ENCODE measurements around the gene MPRIP.

MPRIP gene

DNA sequence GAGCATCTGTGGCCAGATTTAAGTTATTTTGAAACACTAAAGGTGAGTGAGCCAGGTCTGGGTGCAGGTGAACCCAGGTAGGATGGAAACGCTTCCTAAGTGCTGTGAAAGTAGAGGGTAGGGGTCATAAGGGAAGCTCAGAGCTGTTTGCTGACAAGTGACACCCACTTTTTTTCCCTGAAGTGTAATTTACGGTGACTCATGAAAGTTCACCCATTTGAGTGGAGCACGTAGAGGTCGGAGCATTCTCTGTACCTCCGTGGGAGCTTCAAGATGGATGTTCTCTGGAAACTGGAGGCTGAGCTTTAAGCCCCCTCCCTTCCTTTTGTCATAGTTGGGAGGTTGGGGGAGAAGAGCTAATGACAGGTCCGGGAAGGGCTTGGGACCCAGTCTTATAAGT lies 44.3 kb downstream of the MPRIP start:
- DNase-seq (ENCODE audit: low read depth) = no peak

GRCh38 chr17:17087424-17088015 lies 45.3 kb downstream of the MPRIP start:
- no peak for DNase-seq (ENCODE audit: low read depth)

DNA sequence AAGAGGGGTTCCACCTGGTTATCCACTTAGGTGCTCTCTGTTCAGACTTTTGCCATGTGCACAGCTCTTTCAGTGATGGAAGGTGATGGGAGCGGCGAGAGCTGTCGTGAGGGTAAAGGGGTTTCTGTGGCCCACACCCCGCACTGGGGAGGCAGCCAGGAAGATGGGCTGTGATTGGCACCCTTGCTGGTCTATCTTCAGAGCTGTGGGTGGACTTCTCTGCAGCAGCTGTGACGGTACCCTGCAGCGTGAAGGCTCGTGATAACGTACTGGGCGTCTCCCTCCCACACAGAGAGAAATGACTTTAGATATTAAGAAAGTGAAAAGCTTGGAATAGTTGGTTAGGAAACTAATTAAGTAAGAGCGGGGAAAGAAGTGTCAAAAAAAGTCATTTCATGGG lies 45.8 kb downstream of the MPRIP start:
- no peak for DNase-seq (ENCODE audit: low read depth)

DNA sequence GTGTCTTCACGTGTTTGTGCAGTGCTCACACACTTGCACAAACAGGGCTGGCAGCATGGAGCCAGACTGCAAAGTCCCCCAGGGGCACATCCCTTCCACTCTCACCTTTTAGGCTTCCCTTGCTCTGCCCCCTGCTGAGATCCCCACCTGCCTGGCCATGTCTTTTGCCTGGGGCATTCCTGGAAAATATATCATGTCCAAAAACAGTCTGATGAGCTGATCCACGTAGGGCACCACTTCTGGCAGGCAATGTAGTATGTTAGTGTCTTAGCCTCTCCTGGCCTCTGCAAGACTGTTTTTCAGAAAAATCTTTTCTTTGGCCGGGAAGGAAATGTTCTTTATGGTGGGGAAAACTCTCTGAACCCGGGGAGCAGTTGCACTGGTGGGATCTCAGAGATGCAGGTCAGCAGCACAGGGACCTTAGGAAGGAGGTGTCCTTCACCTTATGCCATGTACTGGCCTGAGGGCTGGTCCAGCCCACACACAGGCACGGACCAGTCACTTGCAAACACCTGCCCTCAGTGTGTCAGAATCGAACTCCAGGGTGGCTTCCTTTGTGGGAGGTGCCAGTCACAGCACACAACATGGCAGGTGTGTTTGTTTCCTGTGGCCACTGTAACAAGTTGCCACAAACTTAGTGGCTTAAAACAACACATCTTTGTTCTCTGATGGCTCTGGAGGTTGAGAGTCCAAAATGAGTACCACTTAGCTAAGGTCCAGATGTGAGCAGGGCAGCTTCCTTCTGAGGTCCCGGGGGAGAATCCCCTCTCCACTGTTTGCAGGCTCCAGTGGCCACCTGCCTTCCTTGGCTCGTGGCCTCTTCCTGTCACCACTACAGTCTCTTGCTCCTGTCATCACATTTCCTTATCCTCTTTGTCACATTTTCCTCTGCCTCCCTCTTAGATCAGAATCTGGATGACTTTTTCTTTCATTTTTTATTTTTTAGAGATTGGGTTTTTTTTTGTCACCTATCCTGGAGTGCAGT lies 46.6 kb downstream of the MPRIP start:
- DNase-seq (ENCODE audit: low read depth) = no peak

GRCh38 chr17:17089796-17090641 lies 47.8 kb downstream of the MPRIP start:
- DNase-seq (ENCODE audit: low read depth) = no peak

DNA sequence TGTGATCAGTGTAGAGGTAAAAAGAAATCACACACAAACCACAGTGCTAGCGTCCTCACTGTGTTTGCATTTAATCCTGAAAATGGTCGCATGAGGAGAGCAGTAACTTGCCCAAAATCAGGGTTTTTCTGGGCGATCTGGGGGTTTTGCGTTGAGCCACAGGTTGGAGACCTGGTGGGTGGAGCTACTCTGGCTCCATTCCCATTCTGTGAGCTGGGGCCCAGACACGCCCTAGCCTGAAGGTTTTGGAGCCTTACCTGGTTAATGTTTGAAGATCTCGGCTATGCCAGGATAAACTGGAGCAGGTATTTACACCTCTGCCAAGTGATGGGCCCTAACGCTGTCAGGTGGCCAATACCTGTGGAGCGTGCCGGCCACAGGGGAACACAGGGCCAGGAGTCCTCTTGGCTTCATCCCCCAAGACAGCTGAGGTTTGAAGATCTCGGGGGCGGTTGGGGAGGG lies 48.4 kb downstream of the MPRIP start:
- DNase-seq (ENCODE audit: low read depth) = no peak

DNA sequence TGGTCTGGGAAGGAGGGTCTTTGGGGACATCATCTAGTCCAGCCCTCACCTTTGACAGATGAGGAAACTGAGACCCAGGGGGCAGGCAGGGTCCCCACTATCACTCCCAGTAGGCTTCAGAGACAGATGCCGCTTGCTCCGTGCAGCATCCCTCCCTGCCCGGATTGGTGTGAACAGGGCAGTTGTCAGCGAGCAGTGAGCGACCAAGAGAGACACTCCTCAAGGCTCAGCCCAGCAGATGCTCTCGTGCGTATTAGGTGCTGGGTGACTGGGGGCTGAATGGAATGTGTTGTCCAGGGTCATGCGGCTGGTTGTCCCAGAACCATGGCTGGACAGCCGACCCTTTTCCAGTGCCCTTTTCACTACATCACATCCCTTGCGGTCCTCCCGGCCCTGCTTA lies 49.0 kb downstream of the MPRIP start:
- DNase-seq (ENCODE audit: low read depth) = no peak

- DNase-seq (ENCODE audit: low read depth) = no peak
Observed at GRCh38 chr17:17091856-17092756, 49.8 kb downstream of the MPRIP start.

DNA sequence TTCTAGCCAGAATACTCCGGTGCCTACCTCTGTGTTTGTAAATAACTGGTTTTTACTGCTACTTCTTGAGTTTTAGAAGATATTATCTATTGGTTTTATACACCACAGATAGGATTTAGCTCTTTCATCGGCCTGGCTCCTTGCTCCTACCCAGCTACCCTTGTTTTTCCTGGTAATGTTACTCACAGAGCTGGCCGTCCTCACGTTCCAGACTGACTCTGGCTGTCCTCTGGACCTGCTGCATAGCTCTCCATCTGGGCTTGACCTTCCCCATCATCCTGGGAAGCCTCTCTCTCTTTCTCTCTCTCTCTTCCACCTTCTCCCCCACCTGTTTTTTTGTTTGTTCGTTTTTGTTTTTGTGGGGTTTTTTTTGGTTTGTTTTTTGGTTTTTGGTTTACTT lies 51.5 kb downstream of the MPRIP start:
- no peak for DNase-seq (ENCODE audit: low read depth)

DNA sequence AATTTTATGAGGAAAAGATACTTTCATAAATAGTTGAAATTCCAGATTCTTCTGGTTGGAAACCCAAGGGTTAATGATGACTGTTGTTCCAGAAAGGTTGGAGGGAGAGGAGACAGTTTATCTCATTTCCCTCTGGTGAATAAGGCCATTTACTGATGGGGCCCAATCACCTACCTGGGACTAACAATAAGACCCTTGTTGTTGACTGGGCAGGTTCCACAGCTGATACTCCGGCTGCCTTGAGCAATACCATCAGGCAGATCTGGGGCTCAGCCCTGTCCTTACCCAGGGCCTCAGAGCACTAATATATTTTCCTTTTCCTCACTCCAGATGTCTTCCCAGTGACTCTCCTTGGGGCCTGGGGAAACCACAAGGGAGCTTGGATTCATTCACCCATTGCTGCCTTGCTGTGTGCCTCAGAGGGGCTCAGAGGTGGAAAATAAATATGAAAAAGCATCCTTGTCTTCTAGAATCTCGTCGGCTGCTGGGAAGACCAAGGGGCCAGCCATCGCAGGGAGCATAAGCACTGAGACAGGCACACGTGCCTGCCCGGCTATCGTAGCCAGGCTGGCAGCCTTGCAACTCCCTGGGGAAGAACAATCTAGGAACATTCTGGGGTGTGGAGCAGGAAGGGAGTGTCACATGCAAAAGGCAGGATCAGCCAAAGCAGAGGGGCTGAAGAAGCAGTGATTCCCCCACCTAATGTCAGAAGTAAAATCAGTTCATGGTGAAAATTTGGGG lies 54.4 kb downstream of the MPRIP start:
- no peak for DNase-seq (ENCODE audit: low read depth)

DNA sequence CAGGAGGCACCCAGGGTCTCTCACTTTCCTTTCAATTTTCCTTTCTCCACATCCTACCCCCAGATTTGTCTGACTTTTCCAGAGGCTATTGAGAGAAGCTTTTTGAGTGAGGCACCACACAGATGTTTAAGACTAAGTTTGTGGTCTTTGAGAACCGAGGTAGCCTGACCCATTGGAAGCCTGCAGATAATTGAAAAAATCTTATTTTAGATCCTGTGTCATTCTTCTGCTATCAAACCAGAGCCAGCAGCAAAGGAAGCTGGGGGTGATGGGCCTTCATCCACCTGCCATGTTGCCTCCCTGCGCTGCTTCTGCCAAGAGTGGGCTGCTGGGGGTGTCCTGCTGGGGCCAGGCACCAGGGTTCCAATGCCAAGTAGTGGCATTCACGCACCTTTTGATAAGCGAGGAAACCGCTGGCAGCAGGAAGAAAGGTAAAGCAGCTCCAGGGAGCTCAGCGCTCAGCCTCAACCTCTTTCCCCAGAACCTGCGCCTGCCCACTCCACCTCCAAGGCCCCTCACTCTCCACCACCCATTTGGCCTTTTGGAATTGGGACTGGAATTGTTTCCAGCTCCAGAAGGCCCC lies 55.6 kb downstream of the MPRIP start:
- DNase-seq (ENCODE audit: low read depth) = no peak

DNA sequence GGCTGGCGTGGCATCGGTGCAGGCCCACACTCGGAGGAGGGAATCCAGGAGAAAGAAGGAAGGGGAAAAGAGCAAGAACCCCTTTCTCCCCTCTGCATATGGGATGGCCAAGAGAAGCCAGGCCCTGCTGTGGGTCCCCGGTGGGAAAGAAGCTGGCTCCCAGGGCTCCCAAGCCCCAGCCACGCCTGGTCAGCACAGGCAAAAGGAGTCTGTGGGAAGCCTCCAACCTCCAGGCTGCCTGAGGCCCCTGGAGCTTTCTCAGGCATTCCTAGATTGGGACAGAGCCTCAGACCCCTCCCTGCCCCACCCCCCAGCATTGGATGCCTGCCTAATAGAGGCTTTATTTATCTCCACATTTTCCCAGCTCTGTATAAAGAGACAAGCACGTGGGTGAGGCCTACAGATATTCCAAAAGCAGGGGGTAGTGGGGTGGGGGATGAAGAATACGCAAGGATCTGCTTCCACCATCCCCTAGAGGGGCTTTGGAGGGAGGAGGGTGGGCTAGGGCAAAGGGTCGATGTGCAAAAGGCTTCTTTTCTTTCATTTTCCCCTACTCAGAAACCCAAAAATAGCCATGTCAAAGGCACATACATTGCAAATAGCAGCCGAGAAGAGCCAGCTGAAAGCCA lies 56.4 kb downstream of the MPRIP start:
- DNase-seq (ENCODE audit: low read depth) = no peak

DNA sequence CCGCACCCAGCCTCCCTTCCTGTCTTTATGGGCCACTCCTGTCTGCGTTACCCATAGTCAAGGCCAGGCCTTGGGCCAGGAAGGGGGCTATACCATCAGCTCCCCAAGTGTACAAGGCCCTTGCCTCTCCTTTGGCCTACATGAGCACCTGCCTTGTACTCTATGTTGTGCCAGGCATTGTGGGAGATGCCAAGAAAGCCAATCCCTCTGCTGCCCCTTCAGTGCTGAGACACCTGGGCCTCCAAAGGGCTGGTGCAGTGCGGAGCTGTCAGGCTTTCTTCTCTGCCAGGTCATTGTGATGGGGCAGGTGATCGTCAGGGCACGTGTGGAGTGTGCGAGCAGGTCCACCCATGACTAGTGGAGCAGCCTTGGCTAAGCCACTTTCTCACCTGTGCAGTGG lies 59.9 kb downstream of the MPRIP start:
- no peak for DNase-seq (ENCODE audit: low read depth)

GRCh38 chr17:17103160-17103559 lies 60.9 kb downstream of the MPRIP start:
- no peak for DNase-seq (ENCODE audit: low read depth)

DNA sequence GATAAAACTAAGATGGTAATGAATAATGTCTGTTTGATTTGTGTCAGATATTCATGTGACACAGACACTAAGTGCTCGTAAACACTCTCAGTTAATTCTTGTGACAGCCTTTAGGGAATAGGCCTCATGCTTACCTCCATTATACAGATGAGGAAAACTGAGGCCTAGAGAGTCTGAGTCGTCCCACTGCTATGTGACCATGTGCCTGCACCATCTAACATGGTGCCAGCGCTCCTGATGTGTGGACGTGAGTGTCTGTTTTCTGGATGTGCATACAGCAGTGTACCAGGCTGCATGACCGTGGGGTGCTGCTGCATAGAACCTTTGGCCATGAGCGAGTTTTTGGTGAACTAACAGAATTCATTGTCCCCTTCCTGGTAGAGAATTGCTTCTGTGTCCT lies 61.8 kb downstream of the MPRIP start:
- DNase-seq (ENCODE audit: low read depth) = no peak

DNA sequence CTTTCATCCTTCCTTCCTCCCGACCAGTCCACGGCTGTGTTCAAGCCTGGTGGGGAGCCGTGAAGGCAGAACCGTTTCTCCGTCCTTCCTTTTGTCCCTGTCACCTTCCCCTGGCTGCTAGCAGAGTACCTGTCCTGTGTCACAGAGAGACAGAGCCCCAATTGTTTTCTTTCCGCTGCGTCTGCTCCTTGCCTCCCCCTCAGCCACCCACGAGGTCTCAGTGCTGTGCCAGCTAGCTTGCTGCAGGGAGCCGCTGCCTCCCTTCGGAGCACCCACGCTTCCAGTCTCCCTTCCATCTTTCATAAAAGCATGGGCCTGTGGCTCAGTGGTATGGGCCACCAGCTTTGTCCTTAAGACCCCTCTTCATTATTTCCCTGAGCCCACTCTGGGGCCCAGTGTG lies 62.2 kb downstream of the MPRIP start:
- DNase-seq (ENCODE audit: low read depth) = no peak

DNA sequence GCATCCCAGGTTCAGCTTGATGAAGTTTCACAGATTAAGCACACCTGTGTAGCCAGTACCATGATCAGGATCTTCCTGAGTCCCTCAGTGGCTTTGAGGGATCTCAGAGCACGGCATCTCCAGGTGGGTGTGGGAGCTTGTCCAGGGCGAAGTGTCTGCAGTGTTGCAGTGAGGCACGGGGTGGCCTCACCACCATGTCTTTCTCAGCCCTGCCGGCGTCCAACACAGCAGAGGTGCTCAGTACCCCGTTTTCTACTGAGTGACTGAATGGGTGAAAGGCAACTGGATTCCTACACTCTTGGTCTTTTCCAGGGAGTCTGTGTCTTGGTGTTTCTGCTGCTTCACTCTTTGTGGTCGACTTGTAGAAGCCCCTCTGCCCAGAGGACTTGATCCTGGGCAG lies 63.7 kb downstream of the MPRIP start:
- no peak for DNase-seq (ENCODE audit: low read depth)

DNA sequence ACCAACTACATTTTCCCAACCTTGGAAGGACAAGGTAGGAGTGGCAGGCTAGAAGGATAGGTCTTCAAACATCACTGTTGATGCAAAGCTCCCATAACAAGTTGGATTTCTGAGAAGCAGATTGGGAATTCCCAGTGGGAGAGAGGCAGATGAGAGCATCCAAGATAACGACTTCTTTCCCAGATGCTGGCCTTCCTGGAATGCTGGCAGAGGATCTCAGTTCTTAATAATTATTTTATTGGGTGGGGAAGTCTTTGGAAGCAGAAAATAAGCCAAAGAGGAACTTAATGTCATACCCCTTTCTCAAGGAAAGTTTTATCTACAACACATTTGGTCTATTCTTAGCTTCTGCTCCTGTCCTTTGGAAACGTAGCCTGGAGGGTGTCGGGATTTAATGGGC lies 64.5 kb downstream of the MPRIP start:
- DNase-seq (ENCODE audit: low read depth) = no peak

DNA sequence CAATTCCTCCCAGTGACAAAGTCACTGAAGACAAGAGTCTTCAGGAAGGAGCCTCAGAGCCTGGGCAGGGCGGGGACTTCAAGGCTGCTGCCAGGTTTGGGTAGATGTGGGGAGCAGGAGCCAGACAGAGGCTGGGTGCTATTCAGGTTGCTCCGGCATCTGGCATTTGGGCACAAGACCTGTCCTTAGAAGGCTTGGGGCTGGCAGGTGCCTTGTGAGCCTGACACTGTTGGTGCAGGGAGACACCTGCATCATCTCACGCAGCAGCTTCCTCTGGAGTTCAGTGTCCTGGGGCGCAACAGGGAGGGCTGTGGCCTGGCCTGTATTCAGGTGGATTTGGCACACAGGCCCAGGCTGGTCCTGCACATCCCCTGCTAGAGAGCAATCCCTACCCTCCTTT lies 65.0 kb downstream of the MPRIP start:
- no peak for DNase-seq (ENCODE audit: low read depth)

GRCh38 chr17:17107891-17108431 lies 65.7 kb downstream of the MPRIP start:
- DNase-seq (ENCODE audit: low read depth) = no peak

Data from activated T-helper 1 cell treated with Interleukin-2 at 50 U/mL for 16 hours (primary cell).